PC-9 (cell line): ENCODE results near the gene STXBP5L. TPM values are rescaled to one million over a fixed set of nuclear protein-coding genes. Genes with fewer than 3 reads are reported as not detected.

Experiments
- BruUV-seq: library from RNA; stranded (reverse); fragments of 400-500 nt; replicated peaks from 2 replicates; lab custom pipeline; 2021; lab: Mats Ljungman, UMichigan
- CTCF ChIA-PET: fragments of 300-600 bp; sonication (Branson Sonifier 250); formaldehyde crosslinking; loops from one replicate; lab custom pipeline; 2022; ENCODE audit warnings: antibody characterized with exemption; lab: Charles Lee
- POLR2A ChIA-PET: fragments of 300-600 bp; sonication (Branson Sonifier 250); formaldehyde crosslinking; loops from one replicate; lab custom pipeline; 2022; ENCODE audit warnings: antibody characterized with exemption; ENCODE audit not compliant: unreplicated experiment; lab: Charles Lee
- DNase-seq, 2 experiments: peaks; one replicate each; pipeline versions ENCODE4 v3.0.0 to v3.0.0-alpha.2; 2015 to 2022; ENCODE audit warnings: mixed read lengths in 1 of 2
- H2AFZ ChIP-seq: fragments of 200-600 bp; sonication (generic); 2 replicates; pipeline ENCODE4 v1.8.1; 2017; ENCODE audit warnings: antibody characterized with exemption
- H3F3A ChIP-seq: fragments of 200-600 bp; sonication (generic); 2 replicates; pipeline ENCODE4 v1.8.1; 2017; ENCODE audit warnings: antibody characterized with exemption, mild to moderate bottlenecking, low read depth; ENCODE audit not compliant: insufficient read depth
- H3K27ac ChIP-seq: fragments of 200-600 bp; sonication (generic); 2 replicates; pipeline ENCODE4 v1.6.1; 2016; ENCODE audit warnings: mixed run types
- H3K27me3 ChIP-seq: fragments of 200-600 bp; sonication (generic); 2 replicates; pipeline ENCODE4 v1.6.1; 2016; ENCODE audit warnings: low read depth, mixed run types; ENCODE audit not compliant: insufficient read depth
- H3K36me3 ChIP-seq: fragments of 200-600 bp; sonication (generic); 2 replicates; pipeline ENCODE4 v1.6.1; 2016; ENCODE audit warnings: low read depth, mixed run types
- H3K4me1 ChIP-seq: fragments of 200-600 bp; sonication (generic); replicated peaks from 2 replicates; pipeline ENCODE4 v1.6.1; 2016; ENCODE audit warnings: mixed run types; ENCODE audit not compliant: insufficient read depth
- H3K4me2 ChIP-seq: fragments of 200-600 bp; sonication (generic); 2 replicates; pipeline ENCODE4 v1.6.1; 2017; ENCODE audit warnings: mixed run types
- H3K4me3 ChIP-seq: fragments of 200-600 bp; sonication (generic); 2 replicates; pipeline ENCODE4 v1.6.1; 2016; ENCODE audit warnings: mixed run types
- H3K79me2 ChIP-seq: fragments of 200-600 bp; sonication (generic); 2 replicates; pipeline ENCODE4 v1.6.1; 2017; ENCODE audit warnings: low read depth, mixed run types
- H3K9me2 ChIP-seq: fragments of 200-600 bp; sonication (generic); 2 replicates; pipeline ENCODE4 v1.8.1; 2017; ENCODE audit warnings: mild to moderate bottlenecking; ENCODE audit not compliant: insufficient read depth
- H3K9me3 ChIP-seq: fragments of 200-600 bp; sonication (generic); 2 replicates; pipeline ENCODE4 v1.8.1; 2016; ENCODE audit warnings: low read depth; ENCODE audit not compliant: insufficient read depth
- H4K20me1 ChIP-seq: fragments of 200-600 bp; sonication (generic); 2 replicates; pipeline ENCODE4 v1.8.1; 2017; ENCODE audit not compliant: insufficient read depth
- CTCF ChIP-seq: fragments of 200-600 bp; sonication (generic); conservative IDR thresholded peaks from 2 replicates; pipeline ENCODE4 v1.6.1; 2017; ENCODE audit warnings: mixed run types, antibody characterized with exemption, mild to moderate bottlenecking, moderate library complexity
- EZH2 ChIP-seq: fragments of 200-600 bp; sonication (generic); IDR thresholded peaks from 2 replicates; pipeline ENCODE4 v1.8.0; 2017; ENCODE audit warnings: antibody characterized with exemption, low read depth
- intact Hi-C: fragments of 100-400 bp; cut with micrococcal nuclease; formaldehyde crosslinking; loops from one replicate; pipeline ENCODE4 v1.10.0; 2022; ENCODE audit not compliant: unreplicated experiment
- total RNA-seq: library from RNA; stranded (reverse); gene quantifications from 2 replicates; pipeline ENCODE4 v1.2.3, GENCODE V29; 2021

Gene STXBP5L
- total RNA-seq, 1 experiment from 2014 or later = not detected

- no peaks in the 10 kb centered on the region for H3K27me3 ChIP-seq
- ChIA-PET CTCF (no interaction called here), POLR2A (no interaction called here)
- H3K9me2 ChIP-seq = no peaks in the 10 kb centered on the region; the same call in 1 of the 2 replicates
- intact Hi-C loops = no loop called here
- H3K79me2 ChIP-seq = no peaks in the 10 kb centered on the region
- TF ChIP-seq CTCF = no peak
- no peak for TF ChIP-seq EZH2
- no peak for DNase-seq
- no peaks in the 10 kb centered on the region for H3K4me1 ChIP-seq
- no peak overlapping the region for H3K4me2 ChIP-seq
- no TSS peak for BruUV-seq
- H3K27ac ChIP-seq = no peak overlapping the region
- H3K9me3 ChIP-seq = no peaks in the 10 kb centered on the region
- no peak overlapping the region for H2AFZ ChIP-seq
- H3F3A ChIP-seq = no peaks in the 10 kb centered on the region
- no peaks in the 10 kb centered on the region for H4K20me1 ChIP-seq
- no peak overlapping the region for H3K4me3 ChIP-seq
- no peaks in the 10 kb centered on the region for H3K36me3 ChIP-seq
Observed at GRCh38 chr3:120931593-120931992, 23.6 kb downstream of the STXBP5L start.

- DNase-seq = no peak
- no peaks in the 10 kb centered on the region; the same call in 1 of the 2 replicates for H3K9me2 ChIP-seq
- H3F3A ChIP-seq = no peaks in the 10 kb centered on the region; the same call in 1 of the 2 replicates
- ChIA-PET POLR2A (no interaction called here), CTCF (no interaction called here)
- no peaks in the 10 kb centered on the region for H4K20me1 ChIP-seq
- no peaks in the 10 kb centered on the region for H3K79me2 ChIP-seq
- intact Hi-C loops = no loop called here
- no peaks in the 10 kb centered on the region for H3K4me1 ChIP-seq
- no peaks in the 10 kb centered on the region for H3K27me3 ChIP-seq
- no peaks in the 10 kb centered on the region for H3K36me3 ChIP-seq
- H3K27ac ChIP-seq = no peak overlapping the region
- no peak overlapping the region for H2AFZ ChIP-seq
- no TSS peak for BruUV-seq
- no peak overlapping the region for H3K4me3 ChIP-seq
- no peak overlapping the region for H3K4me2 ChIP-seq
- no peaks in the 10 kb centered on the region for H3K9me3 ChIP-seq
- TF ChIP-seq EZH2 (no peak), CTCF (no peak)
Observed at GRCh38 chr3:120956143-120956542, 48.1 kb downstream of the STXBP5L start.

GRCh38 chr3:120982608-120983320 is 74.8 kb downstream of the STXBP5L start:
- Histone ChIP-seq H3F3A (no peaks in the 10 kb centered on the region), H3K4me2 (no peak overlapping the region), H3K79me2 (no peaks in the 10 kb centered on the region), H2AFZ (no peak overlapping the region), H3K27ac (no peak overlapping the region), H3K36me3 (no peaks in the 10 kb centered on the region), H3K4me3 (no peak overlapping the region), H4K20me1 (no peaks in the 10 kb centered on the region), H3K4me1 (no peaks in the 10 kb centered on the region), H3K9me3 (no peaks in the 10 kb centered on the region), H3K9me2 (no peaks in the 10 kb centered on the region), H3K27me3 (no peaks in the 10 kb centered on the region)
- TF ChIP-seq EZH2 (no peak), CTCF (no peak)
- DNase-seq = no peak
- ChIA-PET POLR2A (no interaction called here), CTCF (no interaction called here)
- BruUV-seq = no TSS peak
- intact Hi-C loops = no loop called here
